NCI-H2196 (cell line): ENCODE data around the gene FBRS.
"Not testable (repeated sequence)": the region's sequence is repeated elsewhere in the genome, so short reads cannot be mapped to it uniquely, and the experiment has no call there.

Source experiments
- DNase-seq: peaks from one replicate; lab custom pipeline; 2025; ENCODE audit not compliant: unreplicated experiment; lab: John Stamatoyannopoulos, UW

The FBRS gene

GRCh38 chr16:30698139-30698815 is 40.0 kb downstream of the FBRS start:
- peak; percentile 97 for DNase-seq

GRCh38 chr16:30698816-30699614 is 40.8 kb downstream of the FBRS start, which contains the start of gene SRCAP:
Gene SRCAP (plus strand): TSS chr16:30699171. CDS start chr16:30700825, 1,654 bp downstream.
- peak; percentile 86 for DNase-seq

- no peak for DNase-seq
These were observed 41.4 kb downstream of the FBRS start for GRCh38 chr16:30699615-30700099.

GRCh38 chr16:30700491-30700890 is 42.3 kb downstream of the FBRS start:
- DNase-seq, result no peak

GRCh38 chr16:30700971-30701370 is 42.7 kb downstream of the FBRS start:
- DNase-seq, result no peak

- not testable (repeated sequence) for DNase-seq
These were observed 44.8 kb downstream of the FBRS start for GRCh38 chr16:30703071-30703470.

GRCh38 chr16:30703971-30704370 is 45.7 kb downstream of the FBRS start:
- no peak for DNase-seq

GRCh38 chr16:30706046-30706445 is 47.8 kb downstream of the FBRS start:
- DNase-seq, result no peak

GRCh38 chr16:30710971-30711370 is 52.7 kb downstream of the FBRS start:
- DNase-seq, result no peak

GRCh38 chr16:30711712-30712111 is 53.5 kb downstream of the FBRS start:
- DNase-seq, result no peak

- DNase-seq, result no peak
These were observed 57.7 kb downstream of the FBRS start for GRCh38 chr16:30715750-30716445.

GRCh38 chr16:30720086-30720485 is 61.9 kb downstream of the FBRS start:
- no peak for DNase-seq
